Mesothelial cell of epicardium (in vitro differentiated cells): ENCODE results near the gene UCN2. TPM values are rescaled to one million over a fixed set of nuclear protein-coding genes. Genes with fewer than 3 reads are reported as not detected.

Source experiments
- DNase-seq, 2 experiments: peaks; one replicate each; pipeline ENCODE4 v3.0.0; 2021; ENCODE audit warnings: low spot score in 2 of 2; ENCODE audit not compliant: unreplicated experiment in 2 of 2
- H3K27ac Mint-ChIP-seq: 2 replicates; pipeline ENCODE4 v1.8.0; 2021; ENCODE audit warnings: mixed read lengths
- H3K27me3 Mint-ChIP-seq: 2 replicates; pipeline ENCODE4 v1.8.0; 2021; ENCODE audit warnings: low read depth, mixed read lengths
- H3K36me3 Mint-ChIP-seq: 2 replicates; pipeline ENCODE4 v1.8.0; 2021; ENCODE audit warnings: mixed read lengths
- H3K4me1 Mint-ChIP-seq: 2 replicates; pipeline ENCODE4 v1.8.0; 2021; ENCODE audit warnings: mixed read lengths
- H3K4me3 Mint-ChIP-seq: 2 replicates; pipeline ENCODE4 v1.8.0; 2021; ENCODE audit warnings: mild to moderate bottlenecking, moderate library complexity, mixed read lengths
- H3K9me3 Mint-ChIP-seq: 2 replicates; pipeline ENCODE4 v1.8.0; 2021; ENCODE audit warnings: mixed read lengths
- total RNA-seq: library from RNA; stranded (reverse); gene quantifications from 3 replicates; pipeline ENCODE4 v1.2.1, GENCODE V29; 2021
- TF ChIP-seq, protein P1 (sequence below): fragments of 200-600 bp; sonication (generic); IDR thresholded peaks from one replicate; pipeline ENCODE4 v1.5.0; 2021; ENCODE audit warnings: antibody characterized with exemption; ENCODE audit not compliant: unreplicated experiment

The UCN2 gene
- total RNA-seq, 1 donor from 2014 or later, result 0.60 TPM

DNA sequence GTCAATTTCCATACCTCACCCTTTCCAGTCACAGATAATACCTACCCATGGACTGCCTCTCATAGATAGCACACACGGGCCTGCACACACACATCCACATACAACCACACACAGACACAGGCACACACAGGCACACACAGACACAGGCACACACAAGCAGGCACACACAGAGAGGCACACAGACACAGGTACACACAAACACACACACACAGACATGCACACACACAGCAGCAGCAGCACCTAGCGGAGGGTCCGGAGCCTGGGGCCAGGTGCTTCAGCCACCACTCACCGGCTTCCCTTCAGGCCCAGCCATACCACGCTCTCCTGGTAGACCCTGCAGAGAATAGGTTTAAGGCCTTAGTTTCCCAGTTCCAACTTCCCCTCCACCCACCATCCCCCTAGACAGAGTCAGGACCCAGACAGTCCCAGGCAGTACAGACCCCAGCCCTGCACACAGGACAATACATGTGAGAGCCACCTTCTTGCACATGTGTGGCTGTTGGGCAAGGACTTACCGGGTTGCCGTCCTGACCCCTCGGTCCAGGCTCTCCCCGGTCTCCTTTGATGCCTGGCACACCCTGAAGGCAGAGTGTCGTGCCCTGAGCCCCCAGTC, 10.5 kb upstream of the UCN2 start:
- Mint-ChIP-seq H3K4me3 (no peak overlapping the region), H3K4me1 (no peaks in the 10 kb centered on the region), H3K27ac (no peak overlapping the region), H3K9me3 (no peaks in the 10 kb centered on the region), H3K36me3 (no peaks in the 10 kb centered on the region), H3K27me3 (no peaks in the 10 kb centered on the region)
- no peak for DNase-seq
- TF ChIP-seq, protein P1, sequence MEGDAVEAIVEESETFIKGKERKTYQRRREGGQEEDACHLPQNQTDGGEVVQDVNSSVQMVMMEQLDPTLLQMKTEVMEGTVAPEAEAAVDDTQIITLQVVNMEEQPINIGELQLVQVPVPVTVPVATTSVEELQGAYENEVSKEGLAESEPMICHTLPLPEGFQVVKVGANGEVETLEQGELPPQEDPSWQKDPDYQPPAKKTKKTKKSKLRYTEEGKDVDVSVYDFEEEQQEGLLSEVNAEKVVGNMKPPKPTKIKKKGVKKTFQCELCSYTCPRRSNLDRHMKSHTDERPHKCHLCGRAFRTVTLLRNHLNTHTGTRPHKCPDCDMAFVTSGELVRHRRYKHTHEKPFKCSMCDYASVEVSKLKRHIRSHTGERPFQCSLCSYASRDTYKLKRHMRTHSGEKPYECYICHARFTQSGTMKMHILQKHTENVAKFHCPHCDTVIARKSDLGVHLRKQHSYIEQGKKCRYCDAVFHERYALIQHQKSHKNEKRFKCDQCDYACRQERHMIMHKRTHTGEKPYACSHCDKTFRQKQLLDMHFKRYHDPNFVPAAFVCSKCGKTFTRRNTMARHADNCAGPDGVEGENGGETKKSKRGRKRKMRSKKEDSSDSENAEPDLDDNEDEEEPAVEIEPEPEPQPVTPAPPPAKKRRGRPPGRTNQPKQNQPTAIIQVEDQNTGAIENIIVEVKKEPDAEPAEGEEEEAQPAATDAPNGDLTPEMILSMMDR, result no peak

DNA sequence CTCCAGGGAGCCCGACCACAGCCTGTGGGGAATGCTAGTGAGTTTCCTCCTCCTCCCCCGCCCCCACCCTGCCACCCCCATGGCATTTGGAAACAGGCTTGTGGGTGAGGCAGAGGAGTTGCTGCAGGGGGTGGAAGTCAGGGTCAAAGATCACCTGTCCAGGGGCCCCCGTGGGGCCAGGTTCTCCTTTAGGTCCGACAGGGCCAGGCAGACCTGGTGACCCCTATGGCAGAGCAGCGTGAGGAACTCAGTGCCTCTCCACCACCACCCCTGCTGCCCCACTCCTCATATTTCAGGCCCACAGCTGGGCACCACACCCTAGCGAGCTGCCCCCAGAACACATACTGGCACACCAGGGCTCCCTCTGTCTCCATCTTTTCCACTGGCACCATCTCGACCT, 8.9 kb upstream of the UCN2 start:
- no peaks in the 10 kb centered on the region for H3K36me3 Mint-ChIP-seq
- H3K9me3 Mint-ChIP-seq, result no peaks in the 10 kb centered on the region
- TF ChIP-seq, protein P1, result no peak
- no peaks in the 10 kb centered on the region for H3K27me3 Mint-ChIP-seq
- H3K27ac Mint-ChIP-seq, result no peak overlapping the region
- H3K4me1 Mint-ChIP-seq, result no peaks in the 10 kb centered on the region
- no peak for DNase-seq
- no peak overlapping the region for H3K4me3 Mint-ChIP-seq

DNA sequence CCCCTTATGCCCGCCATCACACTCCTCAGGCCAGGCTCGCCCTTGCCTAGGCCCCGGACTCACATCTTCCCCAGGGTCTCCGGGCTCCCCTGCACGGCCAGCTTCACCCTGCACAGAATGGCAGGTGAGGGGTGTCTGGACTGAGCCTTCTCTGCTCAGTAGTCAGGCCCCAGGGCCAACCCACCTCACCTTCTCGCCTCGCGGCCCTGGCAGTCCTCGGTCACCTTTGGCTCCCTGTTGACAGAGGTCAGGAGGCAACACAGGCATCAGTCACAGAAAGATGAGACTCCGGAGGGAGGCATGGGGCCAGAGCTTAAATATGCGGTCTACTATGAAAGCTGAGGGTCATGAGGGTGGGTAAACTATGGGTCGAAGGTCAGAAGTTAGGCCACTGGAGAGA, 8.4 kb upstream of the UCN2 start:
- Mint-ChIP-seq H3K4me3 (no peak overlapping the region), H3K27me3 (no peaks in the 10 kb centered on the region), H3K9me3 (no peaks in the 10 kb centered on the region), H3K36me3 (no peaks in the 10 kb centered on the region), H3K4me1 (no peaks in the 10 kb centered on the region), H3K27ac (no peak overlapping the region)
- no peak for DNase-seq
- TF ChIP-seq, protein P1, result no peak

DNA sequence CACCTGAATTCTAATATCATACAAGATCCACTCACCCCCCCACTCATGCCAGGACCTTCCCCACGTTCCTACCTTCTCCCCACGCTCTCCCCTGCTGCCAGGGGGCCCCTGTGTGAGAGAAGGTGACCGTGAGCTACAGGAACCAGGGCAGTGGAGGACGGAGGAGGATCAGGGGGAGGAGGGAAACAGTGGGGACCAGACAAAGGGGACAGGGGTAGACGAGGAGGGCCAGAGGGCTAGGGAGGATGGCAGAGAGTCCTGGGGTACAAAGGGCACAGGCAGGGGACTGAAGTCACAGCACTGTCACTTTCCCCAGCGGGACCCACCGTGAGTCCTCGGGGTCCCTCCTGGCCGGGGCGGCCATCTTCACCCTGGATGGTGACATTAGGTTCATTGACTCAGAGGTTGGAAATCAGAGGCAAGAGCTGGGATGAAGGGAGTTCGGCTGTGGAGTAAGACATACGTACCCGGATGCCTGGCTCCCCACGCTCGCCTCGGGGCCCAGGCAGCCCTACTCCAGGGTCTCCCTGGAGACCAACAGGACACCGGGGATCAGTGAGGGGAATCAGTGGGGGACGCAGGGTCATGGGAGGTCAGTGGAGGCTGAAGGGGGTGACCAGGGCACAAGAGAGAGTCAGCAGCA, 6.3 kb upstream of the UCN2 start:
- TF ChIP-seq, protein P1, result no peak
- H3K27me3 Mint-ChIP-seq, result no peaks in the 10 kb centered on the region
- peaks cover 5% of the 10 kb centered on the region for H3K4me1 Mint-ChIP-seq
- no peak overlapping the region for H3K4me3 Mint-ChIP-seq
- no peak for DNase-seq
- no peaks in the 10 kb centered on the region for H3K9me3 Mint-ChIP-seq
- H3K36me3 Mint-ChIP-seq, result no peaks in the 10 kb centered on the region
- no peak overlapping the region for H3K27ac Mint-ChIP-seq

DNA sequence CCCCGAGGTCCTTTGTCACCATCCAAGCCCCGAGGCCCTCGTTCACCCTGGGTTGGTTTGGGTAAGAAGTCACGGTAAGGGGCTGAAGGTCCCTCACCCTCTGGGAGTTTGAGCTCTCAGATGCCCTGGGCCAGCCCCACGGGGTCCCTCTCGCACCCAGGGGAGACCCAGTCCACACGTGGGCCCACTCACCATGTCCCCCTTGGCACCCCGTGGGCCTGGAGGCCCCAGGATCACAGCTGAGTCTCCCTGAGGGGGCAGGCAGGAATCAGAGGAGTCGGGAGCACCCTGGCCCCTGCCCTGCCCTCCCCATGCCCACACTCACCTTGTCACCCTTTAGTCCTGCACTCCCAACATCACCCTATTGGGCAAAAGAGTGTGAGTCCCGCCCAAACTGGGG, 5.8 kb upstream of the UCN2 start:
- H3K9me3 Mint-ChIP-seq, result no peaks in the 10 kb centered on the region
- H3K4me1 Mint-ChIP-seq, result peaks cover 5% of the 10 kb centered on the region

More for the DNA sequence above, 5.8 kb upstream of the UCN2 start:
- Mint-ChIP-seq H3K27me3 (no peaks in the 10 kb centered on the region), H3K4me3 (no peak overlapping the region), H3K27ac (no peak overlapping the region), H3K36me3 (no peaks in the 10 kb centered on the region)
- no peak for DNase-seq
- TF ChIP-seq, protein P1, result no peak
